Stimulated activated CD8-positive, alpha-beta memory T cell treated with anti-CD3 and anti-CD28 coated beads, Interleukin-12 subunit alpha, Interleukin-12 subunit beta, amount 100 ng/mL, for 4 hours (primary cell): ENCODE data around the gene KDM6A.
"Not testable (repeated sequence)": the region's sequence is repeated elsewhere in the genome, so short reads cannot be mapped to it uniquely, and the experiment has no call there.

ENCODE experiments used
- DNase-seq: peaks from one replicate; pipeline ENCODE4 v3.0.0-alpha.2; 2020; ENCODE audit warnings: low read depth

Gene KDM6A

GRCh38 chrX:45011131-45011530, 138.1 kb downstream of the KDM6A start:
- DNase-seq, result no peak

- DNase-seq, result no peak
Observed at GRCh38 chrX:45011597-45011996, 138.6 kb downstream of the KDM6A start.

GRCh38 chrX:45017946-45018345, 145.0 kb downstream of the KDM6A start:
- DNase-seq, result no peak

GRCh38 chrX:45022150-45022549, 149.2 kb downstream of the KDM6A start:
- DNase-seq, result no peak

GRCh38 chrX:45024501-45024900, 151.5 kb downstream of the KDM6A start:
- DNase-seq, result no peak

- DNase-seq, result no peak
Observed at GRCh38 chrX:45026036-45026435, 153.0 kb downstream of the KDM6A start.

- DNase-seq, result no peak
Observed at GRCh38 chrX:45031830-45032378, 158.9 kb downstream of the KDM6A start.

- no peak for DNase-seq
Observed at GRCh38 chrX:45035071-45035470, 162.1 kb downstream of the KDM6A start.

GRCh38 chrX:45036161-45036560, 163.2 kb downstream of the KDM6A start:
- DNase-seq, result no peak

- not testable (repeated sequence) for DNase-seq
Observed at GRCh38 chrX:45040137-45040536, 167.1 kb downstream of the KDM6A start.

GRCh38 chrX:45046417-45046816, 173.4 kb downstream of the KDM6A start:
- no peak for DNase-seq

- no peak for DNase-seq
Observed at GRCh38 chrX:45050558-45050957, 177.6 kb downstream of the KDM6A start.

- DNase-seq, result no peak
Observed at GRCh38 chrX:45056428-45057145, 183.6 kb downstream of the KDM6A start.

GRCh38 chrX:45059906-45060305, 186.9 kb downstream of the KDM6A start:
- DNase-seq, result not testable (repeated sequence)

- DNase-seq, result no peak
Observed at GRCh38 chrX:45063319-45064095, 190.5 kb downstream of the KDM6A start.

- no peak for DNase-seq
Observed at GRCh38 chrX:45068569-45068968, 195.6 kb downstream of the KDM6A start.

GRCh38 chrX:45070116-45071007, 197.4 kb downstream of the KDM6A start:
- DNase-seq, result no peak

- DNase-seq, result not testable (repeated sequence)
Observed at GRCh38 chrX:45073011-45073410, 200.0 kb downstream of the KDM6A start.

GRCh38 chrX:45077748-45078424, 204.9 kb downstream of the KDM6A start:
- DNase-seq, result no peak

- DNase-seq, result no peak
Observed at GRCh38 chrX:45083314-45083713, 210.3 kb downstream of the KDM6A start.

- no peak for DNase-seq
Observed at GRCh38 chrX:45110494-45110893, 237.5 kb downstream of the KDM6A start.

- no peak for DNase-seq
Observed at GRCh38 chrX:45126158-45126557, 253.2 kb downstream of the KDM6A start.
